GM21576 (cell line): ENCODE results near the gene POPDC2.

Experiments
- ATAC-seq: cut with Tn5 transposase; IDR thresholded peaks from one replicate; pipeline ENCODE4 v1.9.1; 2021; ENCODE audit warnings: mild to moderate bottlenecking, moderate library complexity; ENCODE audit not compliant: unreplicated experiment

The POPDC2 gene

GRCh38 chr3:119642746-119643473 lies 17.5 kb downstream of the POPDC2 start:
- ATAC-seq: no peak

GRCh38 chr3:119641416-119641815 lies 19.0 kb downstream of the POPDC2 start:
- no peak for ATAC-seq

GRCh38 chr3:119639494-119640350 lies 20.7 kb downstream of the POPDC2 start:
- no peak for ATAC-seq

GRCh38 chr3:119637679-119638477 lies 22.5 kb downstream of the POPDC2 start:
- ATAC-seq: peak; percentile 29

GRCh38 chr3:119636891-119637611 lies 23.3 kb downstream of the POPDC2 start:
- no peak for ATAC-seq

- no peak for ATAC-seq
Observed at GRCh38 chr3:119636249-119636648, 24.1 kb downstream of the POPDC2 start.

- no peak for ATAC-seq
Observed at GRCh38 chr3:119635719-119636118, 24.7 kb downstream of the POPDC2 start.

- no peak for ATAC-seq
Observed at GRCh38 chr3:119632829-119633228, 27.6 kb downstream of the POPDC2 start.

- ATAC-seq: no peak
Observed at GRCh38 chr3:119632216-119632615, 28.2 kb downstream of the POPDC2 start.

- no peak for ATAC-seq
Observed at GRCh38 chr3:119631516-119631915, 28.9 kb downstream of the POPDC2 start.

GRCh38 chr3:119630880-119631329 lies 29.5 kb downstream of the POPDC2 start:
- no peak for ATAC-seq

- ATAC-seq: no peak
Observed at GRCh38 chr3:119630128-119630879, 30.1 kb downstream of the POPDC2 start.

GRCh38 chr3:119628816-119629445 lies 31.5 kb downstream of the POPDC2 start:
- peak; percentile 22 for ATAC-seq

GRCh38 chr3:119628390-119628789 lies 32.0 kb downstream of the POPDC2 start:
- ATAC-seq: peak; percentile 70

- no peak for ATAC-seq
Observed at GRCh38 chr3:119627461-119627860, 32.9 kb downstream of the POPDC2 start.

GRCh38 chr3:119626196-119626595 lies 34.2 kb downstream of the POPDC2 start:
- ATAC-seq: no peak

- ATAC-seq: no peak
Observed at GRCh38 chr3:119625451-119626153, 34.8 kb downstream of the POPDC2 start.

- ATAC-seq: no peak
Observed at GRCh38 chr3:119624002-119624720, 36.2 kb downstream of the POPDC2 start.
